Measurements from ENCODE around the gene IFNL2.
"Not testable (repeated sequence)": the region's sequence is repeated elsewhere in the genome, so short reads cannot be mapped to it uniquely, and the experiment has no call there.

The IFNL2 gene

DNA sequence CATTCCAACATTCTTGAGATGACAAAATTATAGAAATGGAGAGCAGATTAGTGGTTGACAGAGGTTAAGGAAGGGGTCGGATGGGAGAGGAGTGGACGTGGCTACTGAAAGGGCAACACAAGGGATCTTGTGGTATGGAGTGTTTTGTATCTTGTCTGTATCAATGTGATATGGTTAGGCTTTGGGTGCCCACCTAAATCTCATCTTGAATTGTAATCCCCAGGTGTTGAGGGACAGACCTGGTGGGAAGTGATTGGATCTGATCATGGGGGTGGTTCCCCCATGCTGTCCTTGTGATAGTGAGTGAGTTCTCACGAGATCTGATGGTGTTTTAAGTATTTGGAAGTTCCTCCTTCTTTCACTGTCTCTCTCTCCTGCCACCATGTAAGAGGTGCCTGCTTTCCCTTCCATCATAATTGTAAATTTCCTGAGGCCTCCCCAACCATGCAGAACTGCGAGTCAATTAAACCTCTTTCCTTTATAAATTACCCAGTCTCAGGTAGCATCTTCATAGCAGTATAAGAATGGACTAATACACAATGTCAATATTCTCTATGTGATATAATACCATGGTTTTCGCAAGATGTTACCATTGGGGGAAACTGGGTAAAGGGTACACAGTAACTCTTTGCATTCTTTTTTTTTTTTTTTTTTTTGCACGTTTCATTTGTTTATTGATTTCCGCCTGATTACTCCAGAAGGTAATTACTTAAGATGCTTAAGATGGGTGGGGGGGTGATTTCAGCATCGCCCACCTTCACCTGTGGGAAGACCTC lies 14.6 kb upstream of the IFNL2 start:
- no peak for DNase-seq (ENCODE audit: low read depth)

DNA sequence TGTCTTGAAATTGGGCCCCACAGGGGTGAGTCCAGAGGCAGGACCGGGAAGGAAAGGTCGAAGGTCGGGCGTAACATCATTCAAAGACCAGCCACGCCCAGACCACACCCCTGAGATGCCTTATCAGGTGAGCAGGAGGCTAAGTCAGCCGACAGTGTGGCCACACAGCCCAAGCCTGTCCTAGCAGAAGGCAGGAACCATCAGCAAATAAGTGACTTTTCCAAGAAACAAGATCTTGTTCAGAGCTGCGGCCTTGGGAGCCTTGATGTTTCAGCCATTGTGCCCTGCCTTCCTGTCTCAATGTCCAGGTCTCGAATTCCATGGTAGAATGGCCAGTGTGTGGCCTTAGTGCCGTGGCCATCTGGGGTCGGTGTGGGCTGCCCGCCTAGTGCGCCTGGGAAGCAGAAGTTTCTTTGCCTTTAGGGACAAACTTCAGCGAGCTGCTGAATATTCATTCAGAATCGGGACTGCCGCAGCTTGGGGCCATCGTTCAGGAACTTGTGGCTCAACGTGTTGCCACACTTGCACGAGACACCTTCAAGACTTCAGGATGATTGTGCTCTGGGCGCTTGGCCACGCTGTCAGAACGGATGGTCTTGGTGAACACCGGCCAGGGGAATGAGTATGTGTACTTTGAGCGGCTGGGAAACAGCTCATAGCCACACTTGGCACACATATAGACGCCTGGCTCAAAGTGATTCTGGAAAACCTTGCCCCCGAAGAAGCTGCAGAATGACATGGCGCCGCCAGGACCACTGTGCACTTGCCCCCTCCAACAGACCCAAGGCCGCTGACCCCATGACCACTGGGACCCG lies 13.5 kb upstream of the IFNL2 start:
- DNase-seq (ENCODE audit: low read depth): no peak

DNA sequence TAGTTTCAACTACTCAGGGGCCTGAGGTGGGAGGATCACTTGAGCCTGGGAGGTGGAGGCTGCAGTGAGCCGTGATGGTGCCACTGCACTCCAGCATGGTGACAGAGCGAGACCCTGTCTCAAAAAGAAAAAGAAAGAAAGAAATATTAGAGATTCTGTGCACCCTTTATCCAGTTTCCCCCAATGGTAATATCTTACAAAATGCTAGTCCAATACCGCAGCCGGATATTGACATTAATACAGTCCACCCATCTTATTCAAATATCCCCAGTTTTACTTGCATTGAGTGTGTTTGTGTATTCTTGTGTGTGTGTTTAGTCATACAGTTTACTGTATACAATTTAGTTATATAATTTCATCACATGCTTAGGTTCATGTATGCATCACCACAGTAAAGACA lies 11.0 kb upstream of the IFNL2 start:
- no peak for DNase-seq (ENCODE audit: low read depth)

DNA sequence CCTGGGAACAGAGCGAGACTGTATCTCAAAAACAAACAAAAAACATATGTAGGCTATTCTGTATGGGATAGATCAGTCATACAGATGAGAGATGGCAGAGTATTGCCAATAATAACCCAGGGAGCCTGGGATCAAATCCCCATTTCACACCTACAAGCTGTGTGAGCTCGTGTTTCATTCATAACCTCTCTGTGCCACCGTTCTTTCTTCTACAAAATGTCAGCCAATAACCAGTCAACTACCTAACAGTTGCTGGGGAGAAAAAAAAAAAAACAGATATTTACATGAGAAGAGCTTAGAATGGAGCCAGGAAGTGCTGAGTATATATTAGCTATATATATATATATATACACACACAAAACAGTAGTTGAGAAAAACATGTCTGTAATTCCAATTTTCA lies 6.5 kb upstream of the IFNL2 start:
- no peak for DNase-seq (ENCODE audit: low read depth)

DNA sequence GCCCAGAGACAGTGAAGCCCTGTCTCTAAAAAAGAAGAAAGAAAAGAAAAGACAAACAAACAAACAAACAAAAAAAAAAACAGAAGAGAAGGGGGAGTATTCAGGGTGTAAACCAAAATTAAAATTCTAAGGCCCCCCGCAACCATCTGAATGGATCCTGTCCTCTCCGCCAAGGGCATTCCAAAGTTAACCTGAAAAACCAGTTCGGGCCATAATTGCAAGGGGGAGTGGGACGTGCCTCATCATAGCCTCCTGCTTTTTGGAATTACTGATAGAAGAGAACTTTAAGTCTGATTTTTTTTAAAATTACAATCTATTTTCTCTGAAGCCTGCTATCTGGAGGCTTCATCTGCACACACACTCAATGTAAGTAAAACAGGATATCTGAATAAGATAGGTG lies 5.7 kb upstream of the IFNL2 start:
- DNase-seq (ENCODE audit: low read depth): no peak

DNA sequence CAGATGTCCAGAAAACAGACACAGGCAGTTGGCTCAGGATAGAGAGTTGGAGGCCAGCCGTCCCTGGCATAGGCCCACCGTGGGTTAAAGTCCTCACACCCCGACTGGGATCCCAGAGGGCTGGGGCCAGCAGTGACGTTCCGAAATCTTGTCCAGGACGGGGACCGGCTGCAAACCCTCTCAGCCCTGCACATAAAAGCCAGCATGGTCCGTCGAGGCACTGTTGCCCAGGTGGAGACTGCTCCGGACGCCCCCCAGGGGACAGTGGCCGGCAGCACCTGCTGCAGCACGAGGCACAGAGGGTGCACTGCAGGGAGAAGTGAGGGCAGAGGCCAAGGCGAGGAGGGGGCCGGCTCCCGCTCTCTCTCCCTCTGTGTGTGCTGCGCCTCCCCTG lies 4.3 kb upstream of the IFNL2 start:
- DNase-seq (ENCODE audit: low read depth): no peak

DNA sequence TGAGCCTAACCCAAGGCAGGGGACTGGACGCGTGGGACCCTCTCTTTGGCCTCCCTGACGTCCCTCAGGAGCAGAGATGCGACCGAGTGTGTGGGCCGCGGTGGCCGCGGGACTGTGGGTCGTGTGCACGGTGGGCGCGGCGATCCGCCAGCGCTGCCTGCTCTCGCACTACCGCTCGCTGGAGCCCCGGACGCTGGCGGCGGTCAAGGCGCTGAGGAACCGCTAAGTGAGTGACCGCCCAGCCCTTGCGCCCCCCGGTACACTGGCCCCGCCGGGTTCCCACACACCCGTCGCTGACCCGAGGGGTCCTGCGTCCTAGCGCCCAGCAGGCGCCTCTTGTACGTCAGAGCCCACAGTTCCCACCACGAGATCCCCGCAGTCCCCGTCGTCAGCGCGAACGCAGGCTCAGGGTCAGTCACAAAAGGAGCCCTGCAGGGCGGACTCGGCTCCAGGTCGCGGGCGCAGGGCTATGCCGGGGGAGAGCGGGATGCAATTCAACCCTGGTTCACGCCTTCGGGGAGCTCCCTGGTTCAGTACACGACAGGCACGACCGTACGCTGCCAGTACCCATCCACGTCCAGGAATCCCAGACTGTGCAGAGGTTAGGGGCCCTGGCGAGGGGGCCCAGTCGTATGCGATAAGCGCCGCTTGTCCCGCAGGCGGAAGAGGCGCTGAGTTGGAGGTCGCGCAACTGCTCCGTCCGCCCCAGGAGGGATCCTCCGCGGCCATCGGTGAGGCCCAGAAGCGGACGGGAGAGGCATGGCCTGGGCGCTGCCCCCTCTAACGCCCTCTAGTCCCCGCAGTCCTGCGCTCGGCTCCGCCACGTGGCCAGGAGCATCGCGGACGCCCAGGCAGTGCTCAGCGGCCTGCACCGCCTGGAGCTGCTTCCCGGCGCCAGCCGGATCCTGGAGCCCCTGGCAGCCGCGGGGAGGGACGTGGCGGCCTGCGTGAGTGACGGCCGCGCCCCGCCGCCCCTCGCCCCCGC lies 3.6 kb upstream of the IFNL2 start:
- no peak for DNase-seq (ENCODE audit: low read depth)

DNA sequence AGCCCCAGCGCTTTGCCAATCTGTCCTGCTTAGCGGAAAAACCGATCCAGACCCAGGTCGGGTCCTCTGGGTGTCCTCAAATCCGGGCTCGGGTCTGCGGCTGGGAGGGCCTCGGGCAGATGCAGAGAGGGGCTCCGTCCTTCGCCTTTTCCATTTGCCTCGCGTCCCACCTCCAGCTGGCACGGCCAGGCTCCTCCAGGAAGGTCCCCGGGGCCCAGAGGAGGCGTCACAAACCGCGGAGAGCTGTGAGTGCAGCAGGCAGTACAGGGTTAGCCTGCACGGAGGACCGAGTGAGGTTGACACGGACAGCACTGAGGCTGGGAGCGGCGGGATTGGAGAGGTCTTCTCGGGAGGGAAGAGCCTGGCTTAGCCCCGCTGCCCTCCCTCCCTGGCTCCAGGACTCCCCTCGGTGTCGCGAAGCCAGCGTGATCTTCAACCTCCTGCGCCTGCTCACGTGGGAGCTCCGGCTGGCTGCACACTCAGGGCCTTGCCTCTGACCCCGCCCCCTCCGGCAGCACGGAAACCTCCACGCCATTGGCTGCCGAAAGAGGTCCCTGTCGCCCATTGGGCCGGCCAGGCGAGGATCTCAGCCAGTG lies 2.8 kb upstream of the IFNL2 start:
- DNase-seq (ENCODE audit: low read depth): no peak

DNA sequence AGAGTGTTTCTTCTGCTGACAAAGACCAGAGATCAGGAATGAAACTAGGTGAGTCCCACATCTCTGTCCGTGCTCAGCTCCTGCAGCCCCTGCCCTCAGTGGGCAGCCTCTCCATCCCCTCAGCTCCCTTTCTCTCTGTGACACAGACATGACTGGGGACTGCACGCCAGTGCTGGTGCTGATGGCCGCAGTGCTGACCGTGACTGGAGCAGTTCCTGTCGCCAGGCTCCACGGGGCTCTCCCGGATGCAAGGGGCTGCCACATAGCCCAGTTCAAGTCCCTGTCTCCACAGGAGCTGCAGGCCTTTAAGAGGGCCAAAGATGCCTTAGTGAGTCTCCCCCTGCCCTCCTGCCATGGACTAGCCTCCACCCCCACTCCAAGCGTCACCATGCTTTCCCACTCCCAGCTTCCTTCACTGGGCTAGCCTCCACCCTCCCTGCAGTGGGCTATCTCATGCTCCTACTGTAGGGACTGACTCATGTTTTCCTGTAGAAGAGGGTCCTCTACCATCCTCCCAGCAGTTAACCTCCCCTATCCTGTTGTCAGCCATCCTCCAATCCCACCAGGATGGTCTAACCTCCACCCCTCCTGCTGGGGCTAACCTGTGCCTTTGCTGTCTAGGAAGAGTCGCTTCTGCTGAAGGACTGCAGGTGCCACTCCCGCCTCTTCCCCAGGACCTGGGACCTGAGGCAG lies 481 bp downstream of the IFNL2 start:
- DNase-seq (ENCODE audit: low read depth): not testable (repeated sequence)

DNA sequence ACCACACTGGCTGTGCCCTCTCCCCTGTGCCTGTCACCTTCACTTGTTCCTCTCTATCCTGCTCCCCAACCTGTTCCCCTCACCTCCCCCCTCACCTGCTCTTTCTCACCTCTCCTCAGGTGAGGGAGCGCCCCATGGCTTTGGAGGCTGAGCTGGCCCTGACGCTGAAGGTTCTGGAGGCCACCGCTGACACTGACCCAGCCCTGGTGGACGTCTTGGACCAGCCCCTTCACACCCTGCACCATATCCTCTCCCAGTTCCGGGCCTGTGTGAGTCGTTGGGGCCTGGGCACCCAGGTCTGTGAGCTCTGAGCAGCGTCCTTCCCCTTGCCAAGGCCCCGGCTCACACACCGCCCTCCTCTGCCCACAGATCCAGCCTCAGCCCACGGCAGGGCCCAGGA lies 1.2 kb downstream of the IFNL2 start:
- not testable (repeated sequence) for DNase-seq (ENCODE audit: low read depth)

DNA sequence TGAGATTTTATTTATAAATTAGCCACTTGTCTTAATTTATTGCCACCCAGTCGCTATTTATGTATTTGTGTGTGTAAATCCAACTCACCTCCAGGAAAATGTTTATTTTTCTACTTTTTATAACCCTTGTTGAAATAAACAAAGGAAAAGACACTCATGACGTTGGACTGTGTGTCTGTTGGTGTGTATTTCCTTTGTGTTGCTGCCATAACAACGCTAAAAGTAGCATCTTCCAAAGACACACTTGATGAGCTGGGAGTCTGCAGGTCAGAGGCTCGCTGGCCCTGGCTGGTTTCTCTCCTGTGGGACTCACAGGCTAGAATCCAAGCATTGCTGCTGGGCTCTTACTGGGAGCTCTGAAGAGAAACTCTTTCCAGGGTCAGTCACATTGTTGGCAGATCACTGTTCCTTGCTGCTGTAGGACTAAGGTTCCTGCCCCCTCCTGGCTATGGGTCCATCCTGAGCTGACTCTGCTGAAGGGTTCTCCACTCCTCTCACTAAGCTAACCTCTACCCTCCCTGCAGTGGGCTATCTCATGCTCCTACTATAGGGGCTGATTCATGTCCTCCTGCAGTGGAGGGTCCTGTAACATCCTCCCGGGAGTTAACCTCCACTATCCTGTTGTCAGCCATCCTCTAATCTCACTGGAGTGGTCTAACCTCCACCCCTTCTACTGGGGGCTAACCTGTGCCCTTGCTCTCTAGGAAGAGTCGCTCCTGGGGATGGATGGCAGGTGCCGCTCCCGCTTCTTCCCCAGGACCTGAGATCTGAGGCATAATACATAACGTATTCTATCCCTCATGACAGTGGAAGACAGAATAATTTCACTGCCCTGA lies 2.1 kb downstream of the IFNL2 start:
- DNase-seq (ENCODE audit: low read depth): no peak

DNA sequence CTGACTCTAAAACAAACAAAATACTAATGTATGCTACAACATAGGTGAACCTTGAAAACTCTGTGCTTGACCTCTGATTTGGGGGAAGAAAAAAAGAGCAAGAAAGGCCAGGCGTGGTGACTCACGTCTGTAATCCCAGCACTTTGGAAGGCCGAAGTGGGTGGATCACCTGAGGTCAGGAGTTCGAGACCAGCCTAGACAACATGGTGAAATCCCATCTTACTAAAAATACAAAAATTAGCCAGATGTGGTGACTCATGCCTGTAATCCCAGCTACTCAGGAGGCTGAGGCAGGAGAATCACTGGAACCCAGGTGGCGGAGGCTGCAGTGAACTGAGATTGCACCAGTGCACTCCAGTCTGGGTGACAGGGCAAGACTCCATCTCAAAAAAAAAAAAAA lies 5.7 kb downstream of the IFNL2 start:
- not testable (repeated sequence) for DNase-seq (ENCODE audit: low read depth)

DNA sequence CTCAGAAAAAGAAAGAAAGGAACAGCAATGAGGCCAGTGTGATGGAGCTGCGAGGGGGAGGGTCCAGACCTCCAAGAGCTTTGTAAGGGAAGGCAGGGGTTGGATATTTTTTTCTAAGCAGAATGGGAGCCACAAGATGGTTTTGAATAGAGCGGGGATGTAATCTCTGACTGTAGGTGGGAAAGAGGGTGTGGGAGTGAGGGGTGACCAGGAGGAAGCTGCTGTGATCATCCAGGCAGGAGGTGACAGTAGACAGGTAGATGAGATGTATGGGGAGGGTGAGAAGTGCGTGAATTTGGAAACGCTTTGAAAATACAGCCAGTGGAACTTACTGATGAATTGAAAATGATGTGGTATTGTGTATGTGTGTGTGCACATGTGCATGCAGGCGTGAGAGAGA lies 7.4 kb downstream of the IFNL2 start:
- no peak for DNase-seq (ENCODE audit: low read depth)

DNA sequence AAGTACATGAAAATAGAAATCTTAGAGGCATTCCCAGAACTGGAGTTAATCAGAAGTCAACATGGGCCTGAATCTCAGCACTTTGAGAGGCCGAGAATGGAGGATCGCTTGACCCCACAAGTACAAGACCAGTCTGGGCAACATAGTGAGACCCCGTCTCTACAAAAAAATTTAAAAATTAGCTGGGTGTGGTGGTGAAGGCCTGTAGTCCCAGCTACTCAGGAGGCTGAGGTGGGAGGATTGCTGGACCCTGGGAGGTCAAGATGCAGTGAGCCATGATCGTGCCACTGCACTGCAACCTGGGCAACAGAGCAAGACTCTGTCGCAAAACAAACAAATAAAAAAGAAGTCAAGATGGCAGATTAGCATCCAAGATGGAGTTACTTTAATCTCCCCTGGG lies 8.5 kb downstream of the IFNL2 start:
- no peak for DNase-seq (ENCODE audit: low read depth)

DNA sequence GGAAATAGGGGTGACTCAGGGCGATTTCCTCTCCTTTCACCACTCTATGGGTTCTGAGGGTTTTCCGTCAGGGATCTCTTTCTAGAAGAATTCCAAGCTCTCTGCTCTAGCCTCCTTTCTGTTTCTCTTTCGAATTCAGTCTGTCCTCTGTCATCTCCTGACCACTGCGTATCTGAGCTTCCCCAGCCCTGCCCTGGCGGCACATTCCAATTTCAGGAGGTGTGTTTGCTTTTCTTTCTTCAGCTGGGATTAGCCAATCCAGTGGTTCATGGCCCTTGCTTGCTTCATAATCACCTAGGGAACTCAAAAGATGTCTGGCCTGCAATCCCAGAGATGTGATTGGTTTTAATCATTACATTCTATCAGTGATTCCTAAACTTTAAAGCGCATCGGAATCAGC lies 9.4 kb downstream of the IFNL2 start:
- DNase-seq (ENCODE audit: low read depth): no peak

DNA sequence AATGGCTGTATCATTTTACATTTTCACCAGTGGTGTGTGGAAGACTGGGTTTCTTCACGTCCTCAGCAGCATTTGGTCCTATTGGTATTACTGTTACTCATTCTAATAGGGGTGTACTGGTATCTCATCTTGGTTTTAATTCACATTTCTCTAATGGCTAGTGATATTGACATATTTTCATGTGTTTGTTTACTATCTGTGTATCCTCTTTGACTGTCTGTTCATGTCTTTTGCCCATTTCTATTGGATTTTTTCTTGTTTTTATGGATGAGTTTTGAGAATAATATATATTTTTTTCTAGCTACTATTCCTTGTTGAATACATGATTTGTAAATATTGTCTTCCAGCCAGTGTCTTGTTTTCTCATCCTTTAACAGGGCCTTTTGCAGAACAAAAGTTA lies 13.8 kb downstream of the IFNL2 start:
- no peak for DNase-seq (ENCODE audit: low read depth)

DNA sequence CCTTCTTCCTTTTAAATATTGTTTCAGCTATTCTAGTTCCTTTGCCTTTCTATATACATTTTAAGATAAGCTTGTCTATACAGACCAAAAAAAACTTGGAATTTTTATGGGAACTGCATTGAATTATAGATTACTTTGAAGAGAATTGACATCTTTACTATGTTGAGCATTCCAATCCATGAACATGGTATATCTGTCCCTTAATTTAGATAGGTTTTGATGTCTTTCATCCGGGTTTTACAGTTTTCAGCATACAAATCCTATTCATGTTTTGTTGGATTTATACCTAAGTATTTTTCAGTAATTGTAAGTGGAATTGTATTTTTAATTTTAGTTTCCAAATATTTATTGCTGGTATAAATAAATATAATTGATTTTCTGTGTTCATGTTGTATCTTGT lies 15.8 kb downstream of the IFNL2 start:
- no peak for DNase-seq (ENCODE audit: low read depth)

DNA sequence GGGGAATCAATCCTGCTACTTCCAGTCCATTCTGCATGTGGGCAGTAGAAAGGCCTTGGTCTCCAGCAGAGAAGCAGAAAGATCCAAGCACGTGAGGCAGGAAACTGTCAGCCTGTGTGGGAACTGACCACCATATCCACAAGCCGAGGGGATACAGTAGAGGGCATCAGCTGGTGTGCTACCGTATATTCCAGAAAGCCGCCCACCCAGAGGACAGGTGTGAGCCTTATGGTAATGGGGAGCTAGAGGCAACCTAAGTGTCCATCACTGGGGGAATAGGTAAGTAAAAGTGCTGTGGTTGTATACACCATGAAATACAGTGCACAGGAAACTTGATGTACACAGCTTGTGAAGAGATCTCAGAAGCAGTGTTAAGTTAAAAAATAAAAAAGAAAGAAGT lies 25.2 kb downstream of the IFNL2 start:
- no peak for DNase-seq (ENCODE audit: low read depth)

DNA sequence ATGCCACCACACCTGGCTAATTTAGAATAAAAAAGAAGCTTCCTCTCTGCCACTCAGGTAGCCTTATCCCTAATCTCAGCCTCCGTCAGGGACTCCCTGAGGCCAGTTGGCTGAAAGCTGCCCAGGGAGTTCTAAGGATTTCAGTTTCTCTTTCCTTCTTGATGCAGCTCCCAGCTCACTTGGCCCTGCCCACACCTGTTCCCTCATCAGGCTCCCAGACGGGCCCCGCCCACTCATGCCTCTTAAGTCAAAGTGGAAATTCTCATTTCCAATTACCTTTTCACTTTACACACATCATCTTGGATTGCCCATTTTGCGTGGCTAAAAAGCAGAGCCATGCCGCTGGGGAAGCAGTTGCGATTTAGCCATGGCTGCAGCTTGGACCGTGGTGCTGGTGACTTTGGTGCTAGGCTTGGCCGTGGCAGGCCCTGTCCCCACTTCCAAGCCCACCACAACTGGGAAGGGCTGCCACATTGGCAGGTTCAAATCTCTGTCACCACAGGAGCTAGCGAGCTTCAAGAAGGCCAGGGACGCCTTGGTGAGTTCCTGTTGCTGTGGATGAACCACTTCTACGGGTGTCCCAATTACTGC lies 28.0 kb downstream of the IFNL2 start, which contains the start of gene IFNL1:
Gene IFNL1, plus strand, starts transcription at position 353 of the 591 bp plus-strand sequence. Its CDS starts 15 bp downstream, at position 368.
- no peak for DNase-seq (ENCODE audit: low read depth)

DNA sequence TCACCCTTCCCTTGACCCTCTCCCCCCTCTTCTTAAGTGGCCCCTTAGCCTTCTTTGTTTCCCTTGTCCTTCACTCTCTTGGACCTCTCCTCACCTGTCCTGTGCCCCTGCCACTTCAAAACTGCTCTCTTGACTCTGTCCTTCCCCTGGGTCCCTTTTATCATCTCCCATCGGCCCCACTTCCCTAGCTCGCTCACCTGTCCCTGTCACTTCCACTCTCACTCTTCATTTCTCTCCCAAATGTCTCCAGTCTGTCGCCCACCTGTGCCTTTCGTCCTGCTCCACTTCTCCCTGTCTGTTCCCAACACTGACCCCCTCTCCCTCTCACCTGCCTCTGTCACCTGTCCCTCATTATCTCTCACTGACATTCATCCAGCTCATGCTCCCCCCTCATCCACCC lies 28.7 kb downstream of the IFNL2 start:
- DNase-seq (ENCODE audit: low read depth): no peak

Data from activated T-cell treated with anti-CD3 and anti-CD28 coated beads for 1 hour (primary cell).